GM10847 (cell line): Measurements from ENCODE around the gene RNF41.
A peak's percentile ranks its signal among the peaks of the same experiment; 100 is the strongest.

Experiments
- POLR2A ChIP-seq: IDR thresholded peaks from 2 replicates; pipeline ENCODE4 v1.6.1; 2011; ENCODE audit not compliant: insufficient read length; ENCODE audit errors: extremely low read depth

The RNF41 gene

GRCh38 chr12:56221757-56222530 is at the start of gene RNF41:
Gene RNF41, minus strand, starts transcription at chr12:56221922. Its CDS starts 7,875 bp downstream, at chr12:56214047.
- TF ChIP-seq POLR2A = peak; percentile 84

DNA sequence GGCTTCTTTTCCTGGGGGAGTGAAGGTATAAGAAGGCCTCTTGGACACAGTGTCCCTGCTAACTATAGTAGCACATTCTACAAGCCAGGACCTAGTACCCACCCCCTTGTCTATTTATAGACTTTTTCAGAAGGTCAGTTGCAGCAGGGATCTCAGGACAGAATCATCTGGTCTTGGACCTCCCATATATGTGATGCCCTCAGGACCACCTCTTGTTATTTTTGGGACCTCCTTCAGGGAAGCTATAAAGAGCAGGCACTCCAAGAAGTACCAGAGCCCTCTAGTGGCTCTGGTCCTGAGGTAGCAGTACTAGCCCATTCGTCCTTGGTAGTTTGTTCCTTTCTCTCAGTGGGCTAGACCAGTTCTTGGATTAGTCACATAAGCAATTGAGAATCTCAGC is 49.3 kb upstream of the RNF41 start:
- TF ChIP-seq POLR2A = no peak

GRCh38 chr12:56267443-56268071 is 45.8 kb upstream of the RNF41 start:
- no peak for TF ChIP-seq POLR2A

GRCh38 chr12:56266693-56267442 is 45.1 kb upstream of the RNF41 start, which contains the start of gene COQ10A:
Gene COQ10A, plus strand, starts transcription at chr12:56266942. Its CDS starts 177 bp downstream, at chr12:56267119.
- TF ChIP-seq POLR2A = peak; percentile 62

DNA sequence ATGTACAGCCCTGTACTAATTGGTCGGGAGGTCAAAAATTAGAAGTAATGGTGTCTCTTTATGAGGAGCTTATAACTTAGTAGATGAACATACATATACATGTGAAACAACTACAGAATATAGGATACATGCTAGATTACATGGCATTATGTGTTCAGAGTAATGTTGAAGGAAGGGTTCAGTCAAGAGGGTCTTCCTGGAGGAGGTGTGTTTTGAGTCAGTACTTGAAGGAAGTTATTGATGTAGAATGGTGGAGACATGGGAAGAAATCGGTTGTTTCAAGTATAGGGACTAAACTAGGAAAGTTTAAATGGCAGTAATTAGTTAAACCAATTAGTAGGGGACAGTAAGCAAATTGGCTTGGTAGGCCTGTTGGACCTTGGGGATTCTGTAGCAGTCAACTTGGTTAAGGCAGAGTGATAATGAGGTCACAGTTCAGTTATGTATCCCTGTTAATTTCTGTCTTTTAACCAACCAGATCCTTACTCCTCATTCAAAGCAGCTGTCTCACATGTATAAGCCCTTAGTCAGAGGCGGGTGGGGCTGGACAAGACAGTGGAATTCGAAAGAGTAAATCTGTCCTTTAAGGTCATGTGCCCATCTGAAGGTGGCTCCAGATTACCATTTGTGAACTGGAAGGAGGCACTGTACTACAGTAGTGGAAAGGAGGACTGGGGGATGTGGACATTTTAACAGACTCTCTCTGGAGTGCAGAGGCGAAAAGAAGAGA is 39.9 kb upstream of the RNF41 start:
- TF ChIP-seq POLR2A = no peak

DNA sequence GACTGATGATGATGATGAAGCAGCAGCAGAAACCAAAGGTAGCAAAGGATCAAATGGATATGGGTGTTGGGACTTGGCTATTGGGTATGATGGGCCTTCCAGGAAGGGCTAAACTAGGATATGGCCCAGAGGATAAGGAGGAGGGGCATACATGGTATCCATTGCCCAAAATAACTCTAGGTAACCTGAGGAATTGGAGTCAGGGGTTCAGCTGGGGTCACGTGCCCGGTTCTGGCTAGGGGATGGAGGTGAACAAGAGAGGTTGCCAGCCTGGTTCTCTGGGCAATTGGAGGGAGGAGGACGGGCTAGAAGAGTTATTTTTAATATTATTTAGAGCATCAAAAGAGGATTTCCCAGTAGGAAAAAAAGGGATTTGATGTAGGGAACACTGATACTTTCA is 39.2 kb upstream of the RNF41 start:
- TF ChIP-seq POLR2A = no peak

GRCh38 chr12:56260380-56260779 is 38.7 kb upstream of the RNF41 start:
- no peak for TF ChIP-seq POLR2A

- TF ChIP-seq POLR2A = no peak
Measured at GRCh38 chr12:56258820-56259183, 37.1 kb upstream of the RNF41 start.

GRCh38 chr12:56258068-56258819 is 36.5 kb upstream of the RNF41 start, which contains the start of gene ANKRD52:
Gene ANKRD52, minus strand, starts transcription at chr12:56258384. Its CDS starts 115 bp downstream, at chr12:56258269.
- TF ChIP-seq POLR2A = peak; percentile 35

DNA sequence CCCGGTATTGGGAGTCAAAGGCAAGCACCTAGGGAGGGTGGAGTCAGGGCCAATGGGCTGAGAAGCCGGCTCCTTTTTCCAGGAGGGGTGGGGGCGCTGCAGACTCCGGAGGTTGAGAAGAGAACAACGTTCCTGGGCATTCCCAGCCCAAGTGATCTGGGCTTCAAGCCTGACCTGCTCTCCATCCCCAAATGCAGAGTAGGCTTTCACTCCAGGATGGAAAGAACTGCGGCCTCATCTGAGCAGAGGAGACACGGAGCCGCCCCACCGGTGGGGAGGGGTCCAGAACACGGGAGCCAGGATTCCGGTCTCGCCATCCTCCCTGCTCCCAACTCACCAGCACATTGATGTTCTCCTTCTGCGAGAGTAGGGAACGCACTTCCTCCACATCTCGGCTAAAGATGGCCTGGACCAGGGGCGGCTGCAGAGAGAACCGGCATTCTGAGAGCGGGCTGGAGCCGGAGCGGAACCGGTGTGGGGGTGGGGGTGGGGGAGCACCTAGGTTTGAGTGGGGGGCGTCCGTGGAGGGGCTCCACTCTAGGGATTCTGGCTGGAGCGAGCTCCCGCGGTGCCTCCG is 35.9 kb upstream of the RNF41 start:
- no peak for TF ChIP-seq POLR2A

- TF ChIP-seq POLR2A = no peak
Measured at GRCh38 chr12:56257071-56257470, 35.3 kb upstream of the RNF41 start.

DNA sequence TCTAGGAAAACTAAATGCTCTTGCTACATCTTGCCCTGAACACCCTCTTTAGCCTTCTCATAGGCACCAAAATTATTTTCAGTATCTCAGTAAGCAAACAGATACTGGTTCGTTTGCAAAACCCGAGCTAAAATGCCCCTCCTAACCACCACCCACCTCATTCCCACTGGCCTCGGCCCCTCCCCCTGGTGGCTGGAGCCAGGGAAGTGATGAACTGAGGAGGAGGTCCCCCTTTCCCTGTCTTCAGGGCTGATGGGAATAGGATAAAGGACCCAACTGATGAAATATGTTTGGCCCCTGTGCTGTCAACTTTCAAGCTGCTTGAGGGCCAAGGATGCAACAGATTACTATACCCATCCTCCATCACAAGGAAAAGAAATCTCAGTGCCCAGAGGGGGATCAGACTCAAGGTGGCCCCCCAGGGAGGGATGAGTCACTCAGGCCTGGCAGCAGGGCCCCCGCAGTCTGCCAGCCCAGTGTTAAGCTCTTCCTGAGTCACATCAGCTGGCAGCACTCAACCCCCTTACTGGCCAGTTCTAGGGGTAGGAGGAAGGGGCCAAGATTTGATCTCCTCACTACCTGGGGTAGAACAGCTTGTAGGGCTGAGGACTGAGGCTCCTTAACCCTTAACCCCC is 34.7 kb upstream of the RNF41 start:
- no peak for TF ChIP-seq POLR2A

GRCh38 chr12:56255671-56256070 is 33.9 kb upstream of the RNF41 start:
- no peak for TF ChIP-seq POLR2A

DNA sequence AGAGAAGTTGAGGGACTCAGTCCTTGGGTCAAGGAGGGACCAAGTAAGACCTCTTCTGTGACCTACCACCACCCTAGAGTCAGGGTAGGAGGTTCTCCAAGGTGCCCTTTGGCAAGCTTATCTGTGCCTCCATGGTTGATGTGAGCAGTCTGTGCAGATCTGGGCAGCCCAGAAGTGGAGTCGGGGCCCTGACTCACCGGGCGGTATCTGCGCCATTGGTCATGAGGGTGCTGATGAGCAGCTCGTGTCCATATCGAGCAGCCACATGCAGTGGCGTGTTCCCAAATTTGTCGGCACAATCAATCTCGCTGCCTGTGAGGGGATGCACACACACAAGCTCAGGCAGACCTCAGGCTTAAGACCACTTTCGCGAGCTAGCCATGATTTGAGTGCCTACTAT is 31.4 kb upstream of the RNF41 start:
- TF ChIP-seq POLR2A = no peak
